NB4 (cell line): Measurements from ENCODE around the gene SCAI.

Experiments used
- DNase-seq: peaks from one replicate; pipeline ENCODE4 v3.0.0; 2010; ENCODE audit warnings: low read depth
- H3K4me3 ChIP-seq: one replicate; pipeline ENCODE4 v1.5.1; 2011; ENCODE audit warnings: mild to moderate bottlenecking, low read depth, low read length, moderate library complexity
- MYC ChIP-seq: IDR thresholded peaks from 2 replicates; pipeline ENCODE4 v1.6.1; 2011; ENCODE audit warnings: low read depth, low read length
- POLR2A ChIP-seq: IDR thresholded peaks from 2 replicates; pipeline ENCODE4 v1.6.1; 2011; ENCODE audit warnings: mild to moderate bottlenecking; ENCODE audit not compliant: insufficient read length; ENCODE audit errors: extremely low read depth
- TF ChIP-seq, protein P1 (sequence below): IDR thresholded peaks from 2 replicates; pipeline ENCODE4 v1.6.1; 2011; ENCODE audit warnings: low read depth, low read length
- TF ChIP-seq, protein P2 (sequence below): IDR thresholded peaks from one replicate; pipeline ENCODE4 v1.5.1; 2012; ENCODE audit warnings: low read depth, low read length

The SCAI gene

DNA sequence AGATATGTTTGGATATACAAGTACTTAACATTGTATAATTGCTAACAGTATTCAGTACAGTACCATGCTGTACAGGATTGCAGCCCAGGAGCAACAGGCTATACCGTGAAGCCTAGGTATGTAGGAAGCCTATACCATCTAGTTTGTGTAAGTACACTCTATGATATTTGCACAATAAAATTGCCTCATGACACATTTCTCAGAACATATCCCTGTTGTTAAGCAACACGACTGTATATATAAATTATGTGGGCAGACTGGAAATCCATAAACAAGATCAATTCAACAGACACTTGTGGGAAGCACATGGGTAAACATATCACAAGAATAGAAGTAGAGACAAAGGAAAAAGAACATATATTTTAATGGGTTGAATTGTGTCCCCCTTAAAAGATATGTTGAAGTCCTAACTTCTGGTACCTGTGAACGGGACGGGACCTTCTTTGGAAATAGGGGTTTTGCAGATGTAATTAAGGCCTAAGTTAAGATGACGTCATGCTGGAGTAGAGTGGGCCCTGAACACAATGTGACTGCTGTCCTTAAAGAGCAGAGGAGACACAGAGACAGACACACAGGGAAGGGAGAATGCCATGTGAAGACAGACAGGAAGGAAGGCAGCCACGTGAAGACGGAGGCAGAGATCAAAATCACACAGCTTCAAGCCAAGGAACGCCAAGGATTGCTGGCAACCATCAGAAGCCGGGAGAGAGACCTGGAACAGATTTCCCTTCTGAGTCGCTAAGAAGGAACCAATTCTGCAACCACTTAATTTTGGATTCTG, 76.3 kb downstream of the SCAI start:
- no peak overlapping the region for H3K4me3 ChIP-seq
- TF ChIP-seq, protein P1, sequence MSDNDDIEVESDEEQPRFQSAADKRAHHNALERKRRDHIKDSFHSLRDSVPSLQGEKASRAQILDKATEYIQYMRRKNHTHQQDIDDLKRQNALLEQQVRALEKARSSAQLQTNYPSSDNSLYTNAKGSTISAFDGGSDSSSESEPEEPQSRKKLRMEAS: no peak
- TF ChIP-seq, protein P2, sequence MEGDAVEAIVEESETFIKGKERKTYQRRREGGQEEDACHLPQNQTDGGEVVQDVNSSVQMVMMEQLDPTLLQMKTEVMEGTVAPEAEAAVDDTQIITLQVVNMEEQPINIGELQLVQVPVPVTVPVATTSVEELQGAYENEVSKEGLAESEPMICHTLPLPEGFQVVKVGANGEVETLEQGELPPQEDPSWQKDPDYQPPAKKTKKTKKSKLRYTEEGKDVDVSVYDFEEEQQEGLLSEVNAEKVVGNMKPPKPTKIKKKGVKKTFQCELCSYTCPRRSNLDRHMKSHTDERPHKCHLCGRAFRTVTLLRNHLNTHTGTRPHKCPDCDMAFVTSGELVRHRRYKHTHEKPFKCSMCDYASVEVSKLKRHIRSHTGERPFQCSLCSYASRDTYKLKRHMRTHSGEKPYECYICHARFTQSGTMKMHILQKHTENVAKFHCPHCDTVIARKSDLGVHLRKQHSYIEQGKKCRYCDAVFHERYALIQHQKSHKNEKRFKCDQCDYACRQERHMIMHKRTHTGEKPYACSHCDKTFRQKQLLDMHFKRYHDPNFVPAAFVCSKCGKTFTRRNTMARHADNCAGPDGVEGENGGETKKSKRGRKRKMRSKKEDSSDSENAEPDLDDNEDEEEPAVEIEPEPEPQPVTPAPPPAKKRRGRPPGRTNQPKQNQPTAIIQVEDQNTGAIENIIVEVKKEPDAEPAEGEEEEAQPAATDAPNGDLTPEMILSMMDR: no peak
- TF ChIP-seq POLR2A: no peak
- no peak for TF ChIP-seq MYC
- no peak for DNase-seq

DNA sequence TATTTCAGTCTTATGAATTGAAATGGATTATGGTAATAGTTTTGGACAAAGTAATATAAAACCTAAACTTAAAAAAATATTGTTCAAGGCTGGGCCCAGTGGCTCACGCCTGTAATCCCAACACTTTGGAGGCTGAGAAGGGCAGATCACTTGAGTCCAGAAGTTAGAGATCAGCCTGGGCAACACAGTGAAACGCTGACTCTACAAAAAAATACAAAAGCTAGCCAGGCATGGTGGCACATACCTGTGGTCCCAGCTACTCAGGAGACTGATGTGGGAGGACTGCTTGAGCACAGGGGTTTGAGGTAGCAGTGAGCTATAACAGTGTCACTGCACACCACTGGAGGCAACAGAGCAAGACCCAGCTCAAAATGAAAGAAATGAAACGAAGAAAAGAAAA, 81.9 kb downstream of the SCAI start:
- TF ChIP-seq, protein P2: no peak
- TF ChIP-seq, protein P1: no peak
- no peak for TF ChIP-seq POLR2A
- no peak for TF ChIP-seq MYC
- DNase-seq: no peak
- H3K4me3 ChIP-seq: no peak overlapping the region

DNA sequence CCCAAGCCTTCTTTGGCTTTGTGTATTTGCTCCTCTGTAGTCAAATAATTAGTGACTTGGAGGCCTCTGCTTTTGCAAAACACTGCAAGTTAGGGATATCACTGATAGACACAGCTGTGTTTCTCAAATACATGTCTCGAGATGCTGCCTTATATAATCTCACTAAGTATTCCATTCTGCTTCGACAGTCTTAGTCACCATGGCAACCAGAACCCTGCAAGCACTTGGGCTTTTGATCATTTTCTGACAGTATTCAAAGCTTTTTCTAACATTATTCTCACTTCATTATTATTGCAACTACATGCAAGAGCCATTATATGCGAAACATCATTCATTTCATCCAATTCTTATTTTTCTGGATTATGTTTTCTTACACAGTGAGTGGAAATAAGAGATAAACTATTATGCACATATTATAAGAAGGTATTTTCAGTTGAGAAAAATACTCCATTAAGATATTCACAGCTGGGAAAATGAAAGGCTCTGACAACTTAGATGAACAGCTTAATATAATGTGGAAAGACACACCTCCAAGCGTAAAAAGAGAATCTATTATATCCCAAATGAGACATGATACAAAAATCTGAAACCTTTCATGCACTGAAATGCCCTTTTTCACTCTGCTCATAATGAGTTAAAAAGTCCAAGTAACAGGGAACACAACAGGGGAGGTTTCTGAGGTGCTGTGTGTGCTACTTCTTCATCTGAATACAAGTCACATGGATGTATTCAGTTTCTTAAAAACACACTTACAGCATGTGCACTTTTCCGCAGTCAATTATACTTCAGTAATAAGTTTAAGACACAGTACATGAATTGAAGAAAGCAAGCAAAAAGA, 93.9 kb downstream of the SCAI start:
- TF ChIP-seq, protein P1: no peak
- TF ChIP-seq MYC: no peak
- TF ChIP-seq, protein P2: no peak
- no peak for TF ChIP-seq POLR2A
- no peak for DNase-seq
- no peak overlapping the region for H3K4me3 ChIP-seq

DNA sequence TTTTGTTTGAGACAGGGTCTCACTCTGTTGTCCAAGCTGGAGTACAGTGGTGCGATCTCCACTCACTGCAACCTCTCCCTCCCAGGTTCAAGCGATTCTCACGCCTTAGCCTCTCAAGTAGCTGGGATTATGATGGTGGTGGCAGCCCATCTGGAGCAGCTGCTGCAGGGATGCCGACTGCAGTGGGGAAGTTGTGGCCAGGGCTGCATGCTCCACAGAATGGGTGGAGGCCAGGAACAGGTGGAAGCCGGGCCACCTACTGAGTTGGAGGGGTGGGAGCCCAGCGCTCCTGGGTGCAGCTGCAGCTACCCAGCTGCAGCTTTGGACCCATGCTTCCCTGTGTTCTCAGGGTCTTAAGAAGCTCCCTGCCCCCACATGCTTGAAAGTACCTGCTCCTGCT, 99.7 kb downstream of the SCAI start:
- TF ChIP-seq, protein P2: no peak
- TF ChIP-seq, protein P1: no peak
- TF ChIP-seq MYC (no peak), POLR2A (no peak)
- no peak overlapping the region for H3K4me3 ChIP-seq
- DNase-seq: no peak

DNA sequence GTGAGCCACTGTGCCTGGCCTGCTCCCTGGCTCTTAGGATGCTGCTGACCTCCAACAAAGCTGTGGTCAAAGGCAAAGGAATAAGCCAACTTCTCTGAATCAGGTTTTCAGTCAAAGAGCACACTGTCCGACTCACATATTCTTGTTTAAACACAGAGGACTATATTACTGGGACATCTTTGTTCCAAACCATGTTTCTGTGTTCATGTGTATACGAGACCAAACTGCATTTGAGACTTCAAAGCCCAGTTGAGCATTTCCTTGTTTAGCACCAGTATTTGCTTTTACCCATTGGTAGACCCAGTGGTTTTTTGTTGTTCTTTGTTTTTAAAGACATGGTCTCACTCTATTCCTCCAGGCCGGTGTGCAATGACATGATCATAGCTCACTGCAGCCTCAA, 100.2 kb downstream of the SCAI start:
- H3K4me3 ChIP-seq: no peak overlapping the region
- TF ChIP-seq POLR2A: no peak
- TF ChIP-seq, protein P1: no peak
- TF ChIP-seq, protein P2: no peak
- DNase-seq: no peak
